Endothelial cell of umbilical vein (primary cell): ENCODE data around the gene TAMALIN.

Source experiments
- CTCF ChIP-seq, 2 donors: IDR thresholded peaks; 1 replicate in 1 of 2; 2 replicates in 1 of 2; pipeline ENCODE4 v1.5.1; 2011; ENCODE audit warnings: low read length in 2 of 2, mild to moderate bottlenecking in 2 of 2, moderate library complexity in 2 of 2, control low read depth in 1 of 2, inconsistent platforms in 1 of 2, low read depth in 1 of 2; ENCODE audit not compliant: insufficient read depth in 1 of 2; ENCODE audit errors: extremely low read depth in 1 of 2
- EZH2 ChIP-seq: IDR thresholded peaks from 2 replicates; pipeline ENCODE4 v1.6.1; 2012; ENCODE audit warnings: borderline replicate concordance, low read depth, mild to moderate bottlenecking, moderate library complexity, low read length, inconsistent platforms; ENCODE audit not compliant: severe bottlenecking
- MAX ChIP-seq: IDR thresholded peaks from 2 replicates; pipeline ENCODE4 v1.6.1; 2011; ENCODE audit not compliant: insufficient read depth, insufficient read length
- POLR2A ChIP-seq: IDR thresholded peaks from 2 replicates; pipeline ENCODE4 v1.6.1; 2012; ENCODE audit warnings: low read depth, mild to moderate bottlenecking, control low read depth, low read length

GRCh38 chr12:52050758-52051541 is 44.2 kb downstream of the TAMALIN start, which contains the start of gene NR4A1:
- TF ChIP-seq CTCF (IDR thresholded peaks at IDR 0.05; ENCODE audit: extremely low read depth in 1 of 2, insufficient read depth in 1 of 2, low read depth in 1 of 2, low read length in 2 of 2) (peak; percentile 5 to 10), MAX (no peak), POLR2A (no peak), EZH2 (no peak)
